Stimulated activated effector memory CD8-positive, alpha-beta T cell treated with anti-CD3 and anti-CD28 coated beads, Interleukin-12 subunit alpha, Interleukin-12 subunit beta, amount 100 ng/mL, for 72 hours (primary cell): ENCODE data around the gene GTF3C4.

Source experiments
- ATAC-seq: fragments of 150-1000 bp; cut with Tn5 transposase; 2 replicates; pipeline ENCODE4 v1.10.0; 2021
- DNase-seq, 2 donors: peaks; one replicate each; pipeline ENCODE4 v3.0.0; 2021 to 2022; ENCODE audit warnings: low spot score in 2 of 2
- H3K27ac Mint-ChIP-seq: one replicate; pipeline ENCODE4 v1.8.0; 2022; ENCODE audit warnings: mild to moderate bottlenecking, mixed read lengths
- H3K36me3 Mint-ChIP-seq: one replicate; pipeline ENCODE4 v1.8.0; 2022; ENCODE audit warnings: mild to moderate bottlenecking, mixed read lengths
- H3K4me1 Mint-ChIP-seq: one replicate; pipeline ENCODE4 v1.8.0; 2022; ENCODE audit warnings: mixed read lengths
- H3K4me3 Mint-ChIP-seq: one replicate; pipeline ENCODE4 v1.8.0; 2022; ENCODE audit warnings: mild to moderate bottlenecking, mixed read lengths
- H3K9me3 Mint-ChIP-seq: one replicate; pipeline ENCODE4 v1.8.0; 2022; ENCODE audit warnings: mixed read lengths

GTF3C4 gene

GRCh38 chr9:132671620-132672412 lies 1.6 kb downstream of the GTF3C4 start:
- Mint-ChIP-seq H3K4me1 (peaks cover 30% of the 10 kb centered on the region), H3K9me3 (no peaks in the 10 kb centered on the region), H3K27ac (peak overlapping the region; percentile 94), H3K4me3 (peak overlapping the region; percentile 89), H3K36me3 (peaks cover 37% of the 10 kb centered on the region)
- DNase-seq (no peak), ATAC-seq (no peak)

- peaks cover 34% of the 10 kb centered on the region for H3K4me1 Mint-ChIP-seq
- H3K9me3 Mint-ChIP-seq: no peaks in the 10 kb centered on the region
- peak overlapping the region; percentile 94 for H3K27ac Mint-ChIP-seq
- ATAC-seq: no peak
- peak overlapping the region; percentile 89 for H3K4me3 Mint-ChIP-seq
- H3K36me3 Mint-ChIP-seq: peaks cover 33% of the 10 kb centered on the region
- no peak for DNase-seq
Observed at GRCh38 chr9:132672413-132672690, 2.1 kb downstream of the GTF3C4 start.

- Mint-ChIP-seq H3K9me3 (no peaks in the 10 kb centered on the region), H3K4me3 (peak overlapping the region; percentile 89), H3K27ac (no peak overlapping the region), H3K4me1 (peaks cover 30% of the 10 kb centered on the region), H3K36me3 (peaks cover 41% of the 10 kb centered on the region)
- no peak for DNase-seq
- no peak for ATAC-seq
Observed at GRCh38 chr9:132673355-132673754, 3.1 kb downstream of the GTF3C4 start.

GRCh38 chr9:132674485-132674884 lies 4.2 kb downstream of the GTF3C4 start:
- H3K4me3 Mint-ChIP-seq: no peak overlapping the region
- H3K36me3 Mint-ChIP-seq: peaks cover 53% of the 10 kb centered on the region
- ATAC-seq: no peak
- peaks cover 35% of the 10 kb centered on the region for H3K4me1 Mint-ChIP-seq
- DNase-seq: no peak
- no peak overlapping the region for H3K27ac Mint-ChIP-seq
- no peaks in the 10 kb centered on the region for H3K9me3 Mint-ChIP-seq

GRCh38 chr9:132677976-132678375 lies 7.7 kb downstream of the GTF3C4 start:
- H3K4me3 Mint-ChIP-seq: no peak overlapping the region

GRCh38 chr9:132679946-132680625 lies 9.8 kb downstream of the GTF3C4 start:
- peaks cover 81% of the 10 kb centered on the region for H3K36me3 Mint-ChIP-seq
- ATAC-seq (peak; percentile 90), DNase-seq (no peak)
- no peaks in the 10 kb centered on the region for H3K9me3 Mint-ChIP-seq
- H3K4me1 Mint-ChIP-seq: peaks cover 41% of the 10 kb centered on the region
- no peak overlapping the region for H3K27ac Mint-ChIP-seq
- H3K4me3 Mint-ChIP-seq: no peak overlapping the region

More at GRCh38 chr9:132677976-132678375, 7.7 kb downstream of the GTF3C4 start:
- Mint-ChIP-seq H3K36me3 (peaks cover 66% of the 10 kb centered on the region), H3K9me3 (no peaks in the 10 kb centered on the region), H3K27ac (no peak overlapping the region), H3K4me1 (peaks cover 37% of the 10 kb centered on the region)
- ATAC-seq (no peak), DNase-seq (no peak)

- Mint-ChIP-seq H3K9me3 (no peaks in the 10 kb centered on the region), H3K4me3 (no peak overlapping the region), H3K36me3 (peaks cover 89% of the 10 kb centered on the region), H3K27ac (no peak overlapping the region), H3K4me1 (peaks cover 41% of the 10 kb centered on the region)
- no peak for ATAC-seq
- no peak for DNase-seq
Observed at GRCh38 chr9:132681561-132681960, 11.3 kb downstream of the GTF3C4 start.

GRCh38 chr9:132683873-132684272 lies 13.6 kb downstream of the GTF3C4 start:
- no peak for DNase-seq
- Mint-ChIP-seq H3K9me3 (no peaks in the 10 kb centered on the region), H3K4me1 (peaks cover 35% of the 10 kb centered on the region), H3K4me3 (no peak overlapping the region), H3K27ac (peak overlapping the region; percentile 21), H3K36me3 (peaks cover 98% of the 10 kb centered on the region)
- ATAC-seq: no peak

- no peak for ATAC-seq
- H3K9me3 Mint-ChIP-seq: no peaks in the 10 kb centered on the region
- H3K4me3 Mint-ChIP-seq: no peak overlapping the region
- no peak for DNase-seq
- H3K4me1 Mint-ChIP-seq: peaks cover 6% of the 10 kb centered on the region
- H3K36me3 Mint-ChIP-seq: peaks cover 59% of the 10 kb centered on the region
- H3K27ac Mint-ChIP-seq: no peak overlapping the region
Observed at GRCh38 chr9:132690696-132691095, 20.4 kb downstream of the GTF3C4 start.

- Mint-ChIP-seq H3K27ac (no peak overlapping the region), H3K4me1 (peaks cover 6% of the 10 kb centered on the region), H3K9me3 (peaks cover 20% of the 10 kb centered on the region), H3K4me3 (no peak overlapping the region), H3K36me3 (peaks cover 25% of the 10 kb centered on the region)
- ATAC-seq (peak; percentile 95), DNase-seq (peak in 1 of 2 donors; percentile 5)
Observed at GRCh38 chr9:132694144-132694543, 23.9 kb downstream of the GTF3C4 start.

GRCh38 chr9:132697230-132697629 lies 27.0 kb downstream of the GTF3C4 start:
- DNase-seq (no peak), ATAC-seq (no peak)
- H3K4me3 Mint-ChIP-seq: no peak overlapping the region
- H3K4me1 Mint-ChIP-seq: peaks cover 6% of the 10 kb centered on the region
- H3K9me3 Mint-ChIP-seq: peaks cover 20% of the 10 kb centered on the region
- no peak overlapping the region for H3K27ac Mint-ChIP-seq
- H3K36me3 Mint-ChIP-seq: no peaks in the 10 kb centered on the region

GRCh38 chr9:132698989-132699388 lies 28.7 kb downstream of the GTF3C4 start:
- peaks cover 5% of the 10 kb centered on the region for H3K4me1 Mint-ChIP-seq
- DNase-seq (no peak), ATAC-seq (no peak)
- H3K27ac Mint-ChIP-seq: no peak overlapping the region
- no peak overlapping the region for H3K4me3 Mint-ChIP-seq
- peaks cover 20% of the 10 kb centered on the region for H3K9me3 Mint-ChIP-seq
- H3K36me3 Mint-ChIP-seq: no peaks in the 10 kb centered on the region

- no peak overlapping the region for H3K4me3 Mint-ChIP-seq
- H3K4me1 Mint-ChIP-seq: no peaks in the 10 kb centered on the region
- DNase-seq: no peak
- no peak for ATAC-seq
- no peaks in the 10 kb centered on the region for H3K36me3 Mint-ChIP-seq
- H3K27ac Mint-ChIP-seq: no peak overlapping the region
- H3K9me3 Mint-ChIP-seq: peaks cover 20% of the 10 kb centered on the region
Observed at GRCh38 chr9:132699956-132700355, 29.7 kb downstream of the GTF3C4 start.

- Mint-ChIP-seq H3K36me3 (no peaks in the 10 kb centered on the region), H3K27ac (no peak overlapping the region), H3K9me3 (peaks cover 11% of the 10 kb centered on the region), H3K4me3 (no peak overlapping the region), H3K4me1 (no peaks in the 10 kb centered on the region)
- DNase-seq (no peak), ATAC-seq (no peak)
Observed at GRCh38 chr9:132702254-132702653, 32.0 kb downstream of the GTF3C4 start.

GRCh38 chr9:132703336-132703735 lies 33.1 kb downstream of the GTF3C4 start:
- no peaks in the 10 kb centered on the region for H3K4me1 Mint-ChIP-seq

GRCh38 chr9:132708239-132708638 lies 38.0 kb downstream of the GTF3C4 start:
- no peaks in the 10 kb centered on the region for H3K4me1 Mint-ChIP-seq
- no peak overlapping the region for H3K27ac Mint-ChIP-seq
- DNase-seq (no peak), ATAC-seq (no peak)
- H3K36me3 Mint-ChIP-seq: no peaks in the 10 kb centered on the region
- no peaks in the 10 kb centered on the region for H3K9me3 Mint-ChIP-seq
- H3K4me3 Mint-ChIP-seq: no peak overlapping the region

More at GRCh38 chr9:132703336-132703735, 33.1 kb downstream of the GTF3C4 start:
- Mint-ChIP-seq H3K36me3 (no peaks in the 10 kb centered on the region), H3K9me3 (peaks cover 3% of the 10 kb centered on the region), H3K27ac (no peak overlapping the region), H3K4me3 (no peak overlapping the region)
- DNase-seq: no peak
- no peak for ATAC-seq
